Smooth muscle cell (in vitro differentiated cells): Measurements from ENCODE around the gene RAB3GAP2. TPM values are rescaled to one million over a fixed set of nuclear protein-coding genes. Genes with fewer than 3 reads are reported as not detected.
"Not testable (repeated sequence)": the region's sequence is repeated elsewhere in the genome, so short reads cannot be mapped to it uniquely, and the experiment has no call there.

Experiments
- DNase-seq: peaks from one replicate; lab custom pipeline; 2025; ENCODE audit not compliant: unreplicated experiment; lab: John Stamatoyannopoulos, UW
- H2AFZ ChIP-seq: fragments of 200-600 bp; sonication (generic); 2 replicates; pipeline ENCODE4 v1.6.0; 2016; ENCODE audit warnings: antibody characterized with exemption, low read depth, mild to moderate bottlenecking
- H3F3A ChIP-seq: fragments of 200-600 bp; sonication (generic); 2 replicates; pipeline ENCODE4 v1.6.0; 2017; ENCODE audit warnings: antibody characterized with exemption, low read depth
- H3K27ac ChIP-seq: fragments of 200-600 bp; sonication (generic); 2 replicates; pipeline ENCODE4 v1.5.1; 2016; ENCODE audit warnings: low read depth, mild to moderate bottlenecking
- H3K27me3 ChIP-seq: fragments of 200-600 bp; sonication (generic); 2 replicates; pipeline ENCODE4 v1.6.1; 2016; ENCODE audit warnings: low read depth, mild to moderate bottlenecking
- H3K36me3 ChIP-seq: fragments of 200-600 bp; sonication (generic); 2 replicates; pipeline ENCODE4 v1.5.1; 2016; ENCODE audit warnings: low read depth
- H3K4me1 ChIP-seq: fragments of 200-600 bp; sonication (generic); 2 replicates; pipeline ENCODE4 v1.5.1; 2016; ENCODE audit warnings: low read depth
- H3K4me2 ChIP-seq: fragments of 200-600 bp; sonication (generic); 2 replicates; pipeline ENCODE4 v1.6.0; 2016; ENCODE audit warnings: mild to moderate bottlenecking
- H3K4me3 ChIP-seq: fragments of 200-600 bp; sonication (generic); 2 replicates; pipeline ENCODE4 v1.5.1; 2016; ENCODE audit warnings: mild to moderate bottlenecking
- H3K79me2 ChIP-seq: fragments of 200-600 bp; sonication (generic); 2 replicates; pipeline ENCODE4 v1.6.0; 2016; ENCODE audit warnings: low read depth, mild to moderate bottlenecking
- H3K9ac ChIP-seq: fragments of 200-600 bp; sonication (generic); 2 replicates; pipeline ENCODE4 v1.6.0; 2016; ENCODE audit warnings: low read depth
- H3K9me3 ChIP-seq: fragments of 200-600 bp; sonication (generic); replicated peaks from 2 replicates; pipeline ENCODE4 v1.5.1; 2016; ENCODE audit warnings: low read depth
- H4K20me1 ChIP-seq: fragments of 200-600 bp; sonication (generic); 2 replicates; pipeline ENCODE4 v1.6.0; 2016; ENCODE audit warnings: low read depth
- WGBS: methylation state at CpG from one replicate; pipeline ENCODE4 v1.1.7; 2016; ENCODE audit warnings: low lambda C conversion rate; 5-methylcytosine and 5-hydroxymethylcytosine counted together
- polyA plus RNA-seq: library from polyadenylated mRNA; unstranded; fragments of >200 nt; fragmentation: Nextera tagmentation; extraction: Ambion mirVana; gene quantifications from 2 replicates; pipeline ENCODE4 v1.2.1, GENCODE V29; 2016
- total RNA-seq: library from RNA; depleted of rRNA; stranded (reverse); fragments of >200 nt; gene quantifications from 2 replicates; pipeline ENCODE4 v1.2.3, GENCODE V29; 2014
- TF ChIP-seq, protein P1 (sequence below): fragments of 200-600 bp; sonication (generic); IDR thresholded peaks from 2 replicates; pipeline ENCODE4 v1.5.1; 2017; ENCODE audit warnings: borderline replicate concordance, mild to moderate bottlenecking, antibody characterized with exemption; ENCODE audit not compliant: insufficient read depth, poor library complexity, severe bottlenecking

RAB3GAP2 gene
- total and polyA plus RNA-seq, 2 experiments from 2014 or later: 12.9 to 33.0 TPM

DNA sequence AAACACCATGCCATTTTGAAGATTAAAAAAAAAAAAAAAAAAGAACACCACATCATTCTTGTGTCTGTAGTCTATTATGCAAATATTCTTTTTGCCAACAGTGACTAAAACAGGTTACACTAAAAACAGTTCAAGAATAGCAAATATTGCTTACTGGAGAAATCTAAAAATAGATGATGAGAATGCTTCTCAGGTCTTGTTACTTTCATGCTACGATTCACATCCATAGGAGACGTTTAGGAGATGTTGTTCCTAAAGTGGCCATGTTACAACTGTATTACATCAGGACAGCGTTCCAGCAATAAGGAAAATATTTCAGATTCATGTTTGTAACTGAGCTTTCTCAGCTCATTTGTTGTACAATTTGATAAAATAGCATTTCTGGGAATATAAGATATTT lies 32.3 kb downstream of the RAB3GAP2 start:
- TF ChIP-seq, protein P1, sequence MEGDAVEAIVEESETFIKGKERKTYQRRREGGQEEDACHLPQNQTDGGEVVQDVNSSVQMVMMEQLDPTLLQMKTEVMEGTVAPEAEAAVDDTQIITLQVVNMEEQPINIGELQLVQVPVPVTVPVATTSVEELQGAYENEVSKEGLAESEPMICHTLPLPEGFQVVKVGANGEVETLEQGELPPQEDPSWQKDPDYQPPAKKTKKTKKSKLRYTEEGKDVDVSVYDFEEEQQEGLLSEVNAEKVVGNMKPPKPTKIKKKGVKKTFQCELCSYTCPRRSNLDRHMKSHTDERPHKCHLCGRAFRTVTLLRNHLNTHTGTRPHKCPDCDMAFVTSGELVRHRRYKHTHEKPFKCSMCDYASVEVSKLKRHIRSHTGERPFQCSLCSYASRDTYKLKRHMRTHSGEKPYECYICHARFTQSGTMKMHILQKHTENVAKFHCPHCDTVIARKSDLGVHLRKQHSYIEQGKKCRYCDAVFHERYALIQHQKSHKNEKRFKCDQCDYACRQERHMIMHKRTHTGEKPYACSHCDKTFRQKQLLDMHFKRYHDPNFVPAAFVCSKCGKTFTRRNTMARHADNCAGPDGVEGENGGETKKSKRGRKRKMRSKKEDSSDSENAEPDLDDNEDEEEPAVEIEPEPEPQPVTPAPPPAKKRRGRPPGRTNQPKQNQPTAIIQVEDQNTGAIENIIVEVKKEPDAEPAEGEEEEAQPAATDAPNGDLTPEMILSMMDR: no peak
- Histone ChIP-seq H3K4me3 (no peak overlapping the region), H3K9ac (no peak overlapping the region), H3K27me3 (no peaks in the 10 kb centered on the region), H3F3A (no peaks in the 10 kb centered on the region), H3K27ac (no peak overlapping the region), H3K4me1 (no peaks in the 10 kb centered on the region), H3K9me3 (no peaks in the 10 kb centered on the region), H3K79me2 (peaks cover 91% of the 10 kb centered on the region), H3K4me2 (no peak overlapping the region), H4K20me1 (peaks cover 95% of the 10 kb centered on the region), H2AFZ (no peak overlapping the region), H3K36me3 (no peaks in the 10 kb centered on the region)
- WGBS: 91% methylated on average over 3 of the region's 3 CpGs
- no peak for DNase-seq

DNA sequence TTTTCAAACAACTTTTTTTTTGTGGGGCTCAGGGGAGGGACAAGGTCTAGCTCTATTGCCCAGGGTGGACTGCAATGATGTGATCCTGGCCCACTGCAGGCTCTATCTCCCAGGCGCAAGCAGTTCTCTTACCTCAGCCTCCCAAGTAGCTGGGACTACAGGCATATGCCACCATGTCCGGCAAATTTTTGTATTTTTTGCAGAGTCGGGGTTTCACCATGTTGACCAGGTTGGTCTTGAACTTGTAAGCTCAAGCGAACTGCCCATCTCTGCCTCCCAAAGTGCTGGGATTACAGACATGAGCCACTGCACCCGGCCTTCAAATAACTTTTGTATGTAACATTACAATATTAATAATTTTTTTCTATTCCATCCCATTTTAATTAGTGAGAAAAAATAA lies 33.0 kb downstream of the RAB3GAP2 start:
- peaks cover 96% of the 10 kb centered on the region for H4K20me1 ChIP-seq
- no peak for DNase-seq
- 97% methylated on average over 5 of the region's 5 CpGs for WGBS
- TF ChIP-seq, protein P1: no peak
- no peak overlapping the region for H3K4me3 ChIP-seq
- H3K27ac ChIP-seq: no peak overlapping the region
- no peak overlapping the region for H3K9ac ChIP-seq
- no peaks in the 10 kb centered on the region for H3K9me3 ChIP-seq
- peaks cover 92% of the 10 kb centered on the region for H3K79me2 ChIP-seq
- H3K4me2 ChIP-seq: no peak overlapping the region
- no peaks in the 10 kb centered on the region for H3K27me3 ChIP-seq
- H3K36me3 ChIP-seq: no peaks in the 10 kb centered on the region
- no peaks in the 10 kb centered on the region for H3K4me1 ChIP-seq
- H2AFZ ChIP-seq: no peak overlapping the region
- no peaks in the 10 kb centered on the region for H3F3A ChIP-seq

- H3K9me3 ChIP-seq, H3K4me3 ChIP-seq, H3K4me1 ChIP-seq, H3K4me2 ChIP-seq, H3K36me3 ChIP-seq, DNase-seq, H3F3A ChIP-seq, H3K9ac ChIP-seq, H2AFZ ChIP-seq, H3K27ac ChIP-seq, H3K27me3 ChIP-seq: not testable (repeated sequence)
- H4K20me1 ChIP-seq: peaks cover 100% of the 10 kb centered on the region
- peaks cover 74% of the 10 kb centered on the region for H3K79me2 ChIP-seq
- WGBS: 96% methylated on average over 9 of the region's 9 CpGs
These were observed 36.0 kb downstream of the RAB3GAP2 start for GRCh38 chr1:220236278-220236677.

DNA sequence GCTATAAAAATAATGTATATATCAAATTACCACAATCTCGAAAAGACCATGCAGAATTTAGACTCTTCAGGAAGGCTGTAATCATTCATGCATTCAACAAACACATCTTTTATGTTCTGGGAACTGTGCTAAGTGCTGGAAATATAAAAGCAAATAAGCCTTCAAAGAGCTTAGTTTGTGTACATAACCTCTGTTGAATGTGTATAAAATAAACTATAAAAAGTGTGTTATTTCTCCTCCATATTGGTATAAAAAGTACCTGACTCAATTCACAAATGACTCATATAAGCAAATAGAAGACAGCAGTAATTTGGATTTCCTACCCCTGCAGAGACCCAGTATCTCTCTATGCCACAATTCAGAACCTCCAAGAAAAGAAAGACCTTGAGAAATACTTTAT lies 36.8 kb downstream of the RAB3GAP2 start:
- Histone ChIP-seq H4K20me1 (peaks cover 100% of the 10 kb centered on the region), H3K27ac (no peak overlapping the region), H3K9me3 (no peaks in the 10 kb centered on the region), H3F3A (no peaks in the 10 kb centered on the region), H2AFZ (no peak overlapping the region), H3K4me3 (no peak overlapping the region), H3K4me2 (no peak overlapping the region), H3K4me1 (no peaks in the 10 kb centered on the region), H3K9ac (no peak overlapping the region), H3K36me3 (no peaks in the 10 kb centered on the region), H3K27me3 (no peaks in the 10 kb centered on the region), H3K79me2 (peaks cover 71% of the 10 kb centered on the region)
- WGBS: 97% methylated on average over 1 of the region's 1 CpG
- TF ChIP-seq, protein P1: no peak
- no peak for DNase-seq
